ENCODE results near the gene CCDC83.

CCDC83 gene

DNA sequence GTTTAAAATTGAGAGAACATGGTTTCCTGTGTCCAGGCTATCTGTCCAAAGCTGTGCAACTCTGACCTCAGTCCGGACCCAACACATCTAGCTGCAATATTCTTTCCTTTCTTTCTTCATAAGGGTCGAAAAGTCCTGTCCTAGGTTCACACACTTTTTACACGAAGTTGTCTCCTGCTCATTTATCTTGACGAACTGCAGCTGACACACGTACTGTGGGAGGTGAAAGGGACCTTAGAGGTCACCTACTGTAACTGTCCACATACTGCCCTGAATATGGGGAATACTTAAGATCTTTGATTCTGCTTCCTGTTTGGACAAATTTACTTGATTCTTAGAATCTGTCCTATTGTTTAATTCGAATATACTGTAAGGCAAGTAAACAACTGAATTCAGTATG, 105.9 kb downstream of the CCDC83 start:
- TF ChIP-seq TAF1 (IDR thresholded peaks at IDR 0.05; ENCODE audit: borderline replicate concordance, insufficient read depth, low read length) (no peak), FOXP2 (optimal IDR thresholded peaks at IDR 0.05; ENCODE audit: borderline replicate concordance, extremely low read depth, extremely low read length, insufficient read depth) (no peak), POLR2AphosphoS5 (IDR thresholded peaks at IDR 0.05; ENCODE audit: low read depth, low read length) (no peak)
- TF ChIP-seq, protein P1, sequence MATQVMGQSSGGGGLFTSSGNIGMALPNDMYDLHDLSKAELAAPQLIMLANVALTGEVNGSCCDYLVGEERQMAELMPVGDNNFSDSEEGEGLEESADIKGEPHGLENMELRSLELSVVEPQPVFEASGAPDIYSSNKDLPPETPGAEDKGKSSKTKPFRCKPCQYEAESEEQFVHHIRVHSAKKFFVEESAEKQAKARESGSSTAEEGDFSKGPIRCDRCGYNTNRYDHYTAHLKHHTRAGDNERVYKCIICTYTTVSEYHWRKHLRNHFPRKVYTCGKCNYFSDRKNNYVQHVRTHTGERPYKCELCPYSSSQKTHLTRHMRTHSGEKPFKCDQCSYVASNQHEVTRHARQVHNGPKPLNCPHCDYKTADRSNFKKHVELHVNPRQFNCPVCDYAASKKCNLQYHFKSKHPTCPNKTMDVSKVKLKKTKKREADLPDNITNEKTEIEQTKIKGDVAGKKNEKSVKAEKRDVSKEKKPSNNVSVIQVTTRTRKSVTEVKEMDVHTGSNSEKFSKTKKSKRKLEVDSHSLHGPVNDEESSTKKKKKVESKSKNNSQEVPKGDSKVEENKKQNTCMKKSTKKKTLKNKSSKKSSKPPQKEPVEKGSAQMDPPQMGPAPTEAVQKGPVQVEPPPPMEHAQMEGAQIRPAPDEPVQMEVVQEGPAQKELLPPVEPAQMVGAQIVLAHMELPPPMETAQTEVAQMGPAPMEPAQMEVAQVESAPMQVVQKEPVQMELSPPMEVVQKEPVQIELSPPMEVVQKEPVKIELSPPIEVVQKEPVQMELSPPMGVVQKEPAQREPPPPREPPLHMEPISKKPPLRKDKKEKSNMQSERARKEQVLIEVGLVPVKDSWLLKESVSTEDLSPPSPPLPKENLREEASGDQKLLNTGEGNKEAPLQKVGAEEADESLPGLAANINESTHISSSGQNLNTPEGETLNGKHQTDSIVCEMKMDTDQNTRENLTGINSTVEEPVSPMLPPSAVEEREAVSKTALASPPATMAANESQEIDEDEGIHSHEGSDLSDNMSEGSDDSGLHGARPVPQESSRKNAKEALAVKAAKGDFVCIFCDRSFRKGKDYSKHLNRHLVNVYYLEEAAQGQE (IDR thresholded peaks at IDR 0.05; ENCODE audit: insufficient read depth in 1 of 2, low read depth in 2 of 2, low read length in 2 of 2): no peak

DNA sequence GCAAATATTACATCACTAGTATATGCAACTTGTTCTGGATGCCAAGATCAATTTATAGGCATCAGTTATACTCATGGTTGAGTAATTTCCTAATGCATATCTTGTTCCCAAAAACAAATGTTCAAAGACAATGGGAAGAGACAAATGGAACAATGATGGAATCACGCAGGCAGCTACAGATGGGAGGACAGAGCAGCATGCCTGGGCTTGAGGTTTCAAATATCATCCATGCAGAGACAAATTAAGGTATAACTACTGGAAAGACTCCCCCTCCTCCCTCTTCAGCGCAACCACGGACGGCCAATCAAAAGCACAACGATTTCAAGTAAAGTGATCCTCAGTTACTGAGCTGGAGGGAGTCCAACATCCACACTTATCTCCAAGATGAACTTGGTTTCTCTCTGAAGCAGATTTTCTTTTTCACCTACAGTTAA, 106.8 kb downstream of the CCDC83 start:
- TF ChIP-seq TAF1 (IDR thresholded peaks at IDR 0.05; ENCODE audit: borderline replicate concordance, insufficient read depth, low read length) (no peak), FOXP2 (optimal IDR thresholded peaks at IDR 0.05; ENCODE audit: borderline replicate concordance, extremely low read depth, extremely low read length, insufficient read depth) (no peak), POLR2AphosphoS5 (IDR thresholded peaks at IDR 0.05; ENCODE audit: low read depth, low read length) (no peak), SIN3A (IDR thresholded peaks at IDR 0.05; ENCODE audit: borderline replicate concordance, insufficient read depth, low read length) (no peak)
- TF ChIP-seq, protein P1 (IDR thresholded peaks at IDR 0.05; ENCODE audit: insufficient read depth in 1 of 2, low read depth in 2 of 2, low read length in 2 of 2): no peak

DNA sequence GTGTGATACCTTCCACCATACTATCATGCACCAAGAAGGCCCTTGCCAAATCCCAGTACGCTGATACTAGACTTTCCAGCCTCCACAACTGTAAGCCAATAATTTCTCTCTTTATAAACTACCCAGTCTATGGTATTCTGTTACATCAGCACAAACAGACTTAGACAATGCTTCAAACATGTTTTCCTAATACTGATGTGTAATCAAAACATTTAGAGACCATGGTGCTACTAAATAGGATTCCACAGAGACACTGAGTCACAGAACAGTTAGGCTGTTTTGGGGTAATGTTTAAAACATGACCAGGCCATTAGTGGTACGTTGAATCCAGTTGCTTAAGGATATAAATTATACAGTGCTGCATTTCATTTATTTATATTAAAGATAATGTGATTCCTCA, 110.0 kb downstream of the CCDC83 start:
- no peak for TF ChIP-seq TAF1 (IDR thresholded peaks at IDR 0.05; ENCODE audit: borderline replicate concordance, insufficient read depth, low read length)

DNA sequence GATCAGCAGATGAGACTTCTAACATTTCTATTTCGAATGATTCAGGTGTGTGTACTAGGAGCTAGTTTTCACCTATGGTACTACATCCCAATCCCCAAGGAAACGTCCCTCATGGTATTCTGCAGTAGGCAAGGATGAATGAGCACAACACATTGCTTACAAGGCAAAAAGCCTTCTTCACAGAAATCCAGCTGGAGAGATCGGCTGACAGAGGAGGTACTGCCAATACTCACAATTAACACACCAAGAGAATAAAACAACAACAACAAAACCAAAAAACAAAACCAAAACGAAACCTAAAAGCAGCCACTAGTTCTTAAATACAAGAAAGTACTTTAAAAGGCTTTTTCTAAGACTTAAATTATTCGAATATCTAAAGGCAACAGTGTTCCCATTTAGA, 112.3 kb downstream of the CCDC83 start:
- TF ChIP-seq SIN3A (IDR thresholded peaks at IDR 0.05; ENCODE audit: borderline replicate concordance, insufficient read depth, low read length): no peak
- TF ChIP-seq, protein P1 (IDR thresholded peaks at IDR 0.05; ENCODE audit: insufficient read depth in 1 of 2, low read depth in 2 of 2, low read length in 2 of 2): no peak
- TF ChIP-seq POLR2AphosphoS5 (IDR thresholded peaks at IDR 0.05; ENCODE audit: low read depth, low read length): no peak
- TF ChIP-seq FOXP2 (optimal IDR thresholded peaks at IDR 0.05; ENCODE audit: borderline replicate concordance, extremely low read depth, extremely low read length, insufficient read depth): no peak
